ENCODE measurements around the gene KSR1. TPM values are rescaled to one million over a fixed set of nuclear protein-coding genes. Genes with fewer than 3 reads are reported as not detected.

KSR1 gene
- total RNA-seq, 2 donors from 2014 or later: 11.5 to 23.7 TPM

DNA sequence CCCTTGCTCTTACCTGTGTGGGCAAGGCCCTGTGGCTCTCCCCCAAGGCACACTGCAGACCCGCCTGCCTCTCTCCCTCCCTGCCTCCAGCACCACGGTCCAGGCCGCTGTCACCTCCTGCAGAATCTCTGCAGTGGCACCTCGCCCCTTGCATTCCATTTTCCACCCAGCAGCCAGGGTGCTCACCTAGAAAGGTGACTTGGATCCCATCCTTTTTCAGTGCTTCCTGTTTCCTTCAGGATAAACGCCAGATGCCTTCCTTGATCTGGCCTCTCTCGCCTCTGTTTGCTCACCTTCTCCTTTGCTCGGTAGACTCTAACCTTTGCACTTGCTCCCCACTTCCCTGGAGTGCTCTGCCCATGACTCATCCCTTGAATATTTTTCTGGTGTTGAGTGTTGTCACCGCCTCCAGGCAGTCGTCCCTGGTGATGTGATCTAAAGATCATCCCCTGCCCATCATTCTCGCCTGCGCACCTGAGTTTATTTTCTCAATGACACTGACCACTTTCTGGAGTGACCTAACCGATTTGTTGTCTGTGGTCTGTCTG is 95.5 kb downstream of the KSR1 start:
- no peak overlapping the region for H3K4me3 ChIP-seq
- TF ChIP-seq, protein P1, sequence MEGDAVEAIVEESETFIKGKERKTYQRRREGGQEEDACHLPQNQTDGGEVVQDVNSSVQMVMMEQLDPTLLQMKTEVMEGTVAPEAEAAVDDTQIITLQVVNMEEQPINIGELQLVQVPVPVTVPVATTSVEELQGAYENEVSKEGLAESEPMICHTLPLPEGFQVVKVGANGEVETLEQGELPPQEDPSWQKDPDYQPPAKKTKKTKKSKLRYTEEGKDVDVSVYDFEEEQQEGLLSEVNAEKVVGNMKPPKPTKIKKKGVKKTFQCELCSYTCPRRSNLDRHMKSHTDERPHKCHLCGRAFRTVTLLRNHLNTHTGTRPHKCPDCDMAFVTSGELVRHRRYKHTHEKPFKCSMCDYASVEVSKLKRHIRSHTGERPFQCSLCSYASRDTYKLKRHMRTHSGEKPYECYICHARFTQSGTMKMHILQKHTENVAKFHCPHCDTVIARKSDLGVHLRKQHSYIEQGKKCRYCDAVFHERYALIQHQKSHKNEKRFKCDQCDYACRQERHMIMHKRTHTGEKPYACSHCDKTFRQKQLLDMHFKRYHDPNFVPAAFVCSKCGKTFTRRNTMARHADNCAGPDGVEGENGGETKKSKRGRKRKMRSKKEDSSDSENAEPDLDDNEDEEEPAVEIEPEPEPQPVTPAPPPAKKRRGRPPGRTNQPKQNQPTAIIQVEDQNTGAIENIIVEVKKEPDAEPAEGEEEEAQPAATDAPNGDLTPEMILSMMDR (IDR thresholded peaks at IDR 0.05): no peak
- no peak for TF ChIP-seq POLR2AphosphoS5 (IDR thresholded peaks at IDR 0.05)
- TF ChIP-seq POLR2A (IDR thresholded peaks at IDR 0.05): no peak
- no peak for DNase-seq (ENCODE audit: low spot score)
- no peaks in the 10 kb centered on the region for H3K36me3 ChIP-seq
- intact Hi-C loops (cut with DNase I): no loop called here
- no peaks in the 10 kb centered on the region for H3K27me3 ChIP-seq (replicated peaks; ENCODE audit: insufficient read depth)
- no peaks in the 10 kb centered on the region for H3K9me3 ChIP-seq
- WGBS: 84% methylated on average over 12 of the region's 12 CpGs
- H3K4me1 ChIP-seq (replicated peaks): no peaks in the 10 kb centered on the region
- no peak overlapping the region for H3K27ac ChIP-seq

DNA sequence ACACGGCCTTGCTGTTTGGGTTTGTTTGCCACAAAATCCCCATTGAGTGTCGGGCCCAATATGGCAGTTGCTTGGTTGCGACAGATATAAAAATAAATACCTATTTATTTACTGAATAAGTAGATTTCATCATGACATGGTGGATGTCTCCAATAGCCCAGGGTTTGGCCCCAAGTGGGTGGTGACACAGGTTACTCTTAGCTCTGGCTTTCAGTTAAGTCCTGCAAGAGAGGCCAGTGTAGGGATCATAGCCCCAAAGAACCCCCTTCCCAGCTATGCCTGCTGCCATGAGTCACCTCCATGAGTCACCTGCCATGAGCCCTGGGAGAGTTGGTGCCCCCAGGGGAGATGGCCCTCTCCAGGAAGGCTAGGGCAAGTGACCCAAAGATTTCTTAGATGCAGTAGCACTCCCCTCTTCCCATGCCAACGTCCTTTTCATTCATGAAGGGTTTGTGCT is 96.1 kb downstream of the KSR1 start:
- Histone ChIP-seq H3K4me1 (replicated peaks) (no peaks in the 10 kb centered on the region), H3K9me3 (no peaks in the 10 kb centered on the region), H3K27ac (no peak overlapping the region), H3K4me3 (no peak overlapping the region), H3K36me3 (no peaks in the 10 kb centered on the region), H3K27me3 (replicated peaks; ENCODE audit: insufficient read depth) (no peaks in the 10 kb centered on the region)
- DNase-seq (ENCODE audit: low spot score): no peak
- 80% methylated on average over 4 of the region's 4 CpGs for WGBS
- intact Hi-C loops (cut with DNase I): no loop called here
- TF ChIP-seq POLR2A (IDR thresholded peaks at IDR 0.05): no peak
- TF ChIP-seq, protein P1 (IDR thresholded peaks at IDR 0.05): no peak
- TF ChIP-seq POLR2AphosphoS5 (IDR thresholded peaks at IDR 0.05): no peak

DNA sequence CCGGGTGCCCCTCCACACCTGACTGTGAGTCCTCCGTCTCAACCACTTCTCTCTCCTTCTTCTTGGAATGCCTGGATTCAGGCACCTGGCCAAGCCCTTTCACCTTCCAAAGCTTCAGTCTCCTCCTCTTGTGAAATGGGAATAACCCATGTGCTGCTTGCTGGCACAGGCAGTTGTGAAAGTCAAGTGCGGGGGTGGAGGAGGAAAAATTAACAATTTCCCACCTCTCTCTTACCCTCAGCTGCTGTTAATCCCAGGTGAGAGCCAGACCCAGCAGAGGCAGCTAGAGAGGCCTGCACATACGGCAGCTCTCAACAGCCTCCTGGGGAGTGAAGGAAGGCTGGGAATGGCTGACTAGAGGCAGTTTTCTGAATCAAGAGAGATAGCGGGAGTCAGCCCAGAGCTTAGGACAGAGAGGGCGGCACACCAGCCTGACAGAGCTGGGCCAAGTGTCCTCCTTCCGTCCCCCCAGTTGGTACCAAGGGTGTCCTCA is 96.8 kb downstream of the KSR1 start:
- no peak for DNase-seq (ENCODE audit: low spot score)
- 89% methylated on average over 7 of the region's 7 CpGs for WGBS

DNA sequence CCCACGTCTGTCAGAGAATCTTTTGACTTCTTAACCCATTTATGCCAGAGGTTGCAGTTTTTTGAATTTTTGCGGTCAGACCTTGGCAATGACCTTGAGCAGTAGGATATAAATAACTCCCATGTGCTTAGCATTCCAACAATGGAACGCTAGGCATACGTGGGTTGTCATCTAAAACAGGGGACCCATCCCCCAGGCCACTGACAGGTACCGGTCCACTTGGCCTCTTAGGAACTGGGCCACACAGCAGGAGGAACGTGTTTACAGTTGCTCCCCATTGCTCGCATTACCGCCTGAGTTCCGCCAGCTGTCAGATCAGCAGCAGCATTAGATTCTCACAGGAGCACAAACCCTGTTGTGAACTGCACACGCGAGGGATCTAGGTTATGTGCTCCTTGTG is 97.9 kb downstream of the KSR1 start:
- DNase-seq (ENCODE audit: low spot score): no peak
- no peaks in the 10 kb centered on the region for H3K27me3 ChIP-seq (replicated peaks; ENCODE audit: insufficient read depth)
- no peak for TF ChIP-seq POLR2AphosphoS5 (IDR thresholded peaks at IDR 0.05)
- TF ChIP-seq, protein P1 (IDR thresholded peaks at IDR 0.05): no peak
- no peak for TF ChIP-seq POLR2A (IDR thresholded peaks at IDR 0.05)
- H3K4me3 ChIP-seq: no peak overlapping the region
- 83% methylated on average over 11 of the region's 11 CpGs for WGBS
- intact Hi-C loops (cut with DNase I): no loop called here
- no peaks in the 10 kb centered on the region for H3K4me1 ChIP-seq (replicated peaks)
- no peaks in the 10 kb centered on the region for H3K9me3 ChIP-seq
- no peak overlapping the region for H3K27ac ChIP-seq
- no peaks in the 10 kb centered on the region for H3K36me3 ChIP-seq

More for the DNA sequence above, 96.8 kb downstream of the KSR1 start:
- TF ChIP-seq, protein P1 (IDR thresholded peaks at IDR 0.05): no peak
- no peak for TF ChIP-seq POLR2A (IDR thresholded peaks at IDR 0.05)
- Histone ChIP-seq H3K27ac (no peak overlapping the region), H3K36me3 (no peaks in the 10 kb centered on the region), H3K4me3 (no peak overlapping the region), H3K27me3 (replicated peaks; ENCODE audit: insufficient read depth) (no peaks in the 10 kb centered on the region), H3K9me3 (no peaks in the 10 kb centered on the region), H3K4me1 (replicated peaks) (no peaks in the 10 kb centered on the region)
- intact Hi-C loops (cut with DNase I): no loop called here

DNA sequence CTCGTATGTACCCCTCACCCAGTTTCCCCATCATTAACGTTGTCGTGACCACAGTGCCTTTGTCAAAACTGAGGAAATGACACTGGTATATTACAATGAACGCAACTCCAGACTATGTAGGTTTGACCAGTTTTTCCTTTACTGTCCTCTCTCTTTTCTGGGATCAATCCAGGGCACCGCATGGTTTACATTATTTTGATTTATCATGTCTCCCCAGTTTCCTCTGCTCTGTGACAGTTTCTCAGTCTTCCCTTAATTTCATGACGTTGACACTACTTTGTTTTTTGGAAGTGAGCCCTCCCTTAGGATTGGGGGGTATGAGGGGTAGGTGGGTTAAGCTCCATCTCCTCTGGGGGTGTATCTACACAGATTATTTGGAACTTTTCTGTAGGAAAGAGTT is 98.7 kb downstream of the KSR1 start:
- DNase-seq (ENCODE audit: low spot score): no peak
- Histone ChIP-seq H3K4me3 (no peak overlapping the region), H3K27me3 (replicated peaks; ENCODE audit: insufficient read depth) (no peaks in the 10 kb centered on the region), H3K36me3 (no peaks in the 10 kb centered on the region), H3K9me3 (no peaks in the 10 kb centered on the region), H3K27ac (no peak overlapping the region), H3K4me1 (replicated peaks) (no peaks in the 10 kb centered on the region)
- intact Hi-C loops (cut with DNase I): no loop called here
- WGBS: 77% methylated on average over 6 of the region's 6 CpGs
- no peak for TF ChIP-seq POLR2AphosphoS5 (IDR thresholded peaks at IDR 0.05)
- TF ChIP-seq POLR2A (IDR thresholded peaks at IDR 0.05): no peak
- TF ChIP-seq, protein P1 (IDR thresholded peaks at IDR 0.05): no peak
